Measurements from ENCODE around the gene INO80B. TPM values are rescaled to one million over a fixed set of nuclear protein-coding genes. Genes with fewer than 3 reads are reported as not detected.
"Not testable (repeated sequence)": the region's sequence is repeated elsewhere in the genome, so short reads cannot be mapped to it uniquely, and the experiment has no call there.

INO80B gene
- polyA plus RNA-seq, 2 of the 4 experiments (the other 2 are of a cell fraction): 19.9 to 74.6 TPM

- Histone ChIP-seq H3K27ac (peak within 1 kb of the TSS; percentile 86 to 89), H3K4me1 (peaks cover 34% of the 10 kb centered on the region), H3K4me2 (peak within 1 kb of the TSS; percentile 93), H3K4me3 (peak within 1 kb of the TSS; percentile 53), H3K9me3 (no peaks in the 10 kb centered on the region)
- FAIRE-seq (no peak), ATAC-seq (no peak), DNase-seq (ENCODE audit: low read depth in 1 of 2, low spot score in 1 of 2) (peak in 1 of 2 experiments; percentile 24)
- TF ChIP-seq ZC3H11A (IDR thresholded peaks at IDR 0.05): no peak
- TF ChIP-seq RNF2 (IDR thresholded peaks at IDR 0.05; ENCODE audit: borderline replicate concordance, low read depth): no peak
- TF ChIP-seq RAD21 (conservative IDR thresholded peaks at IDR 0.05 in 1 of 2, IDR thresholded peaks at IDR 0.05 in 1 of 2): no peak
- no peak for TF ChIP-seq CBX8 (IDR thresholded peaks at IDR 0.05)
- TF ChIP-seq FOSB (CRISPR knock-in tag; IDR thresholded peaks at IDR 0.05): no peak
- TF ChIP-seq PHF8 (IDR thresholded peaks at IDR 0.05; ENCODE audit: borderline replicate concordance, low read depth): no peak
- TF ChIP-seq NFE2L2 (conservative IDR thresholded peaks at IDR 0.05; ENCODE audit: low read length): no peak
- CTCF ChIA-PET: interaction anchor here (2.6 to 4.1 kb wide), 2 partner anchors 50 to 90 kb away, joined by 6 to 15 read pairs; no protein-coding TSS in a partner anchor
- 92% methylated on average over 75 of the region's 75 CpGs for WGBS (ENCODE audit: missing lambda C conversion rate)
- POLR2A ChIA-PET: interaction anchor here (2.2 kb wide), 1 partner anchor 12 kb away, joined by 21 read pairs; the partner anchor contains the start of gene INO80B
Observed at GRCh38 chr2:74441690-74442482, 13.0 kb upstream of the INO80B start, which contains the start of gene RTKN. RTKN (minus strand) TSS chr2:74441937; CDS start chr2:74441816, 121 bp downstream.

- 89% methylated on average over 16 of the region's 16 CpGs for whole genome bisulfite sequencing (ENCODE audit: missing lambda C conversion rate)
- H3K9me3 ChIP-seq; H3K4me2 ChIP-seq; H3K4me3 ChIP-seq; POLR2A ChIA-PET; ATAC-seq; DNase-seq (ENCODE audit: low read depth in 1 of 2, low spot score in 1 of 2); H3K27ac ChIP-seq; FAIRE-seq: not testable (repeated sequence)
- peaks cover 42% of the 10 kb centered on the region for H3K4me1 ChIP-seq
- CTCF ChIA-PET: interaction anchor here (0.6 to 4.1 kb wide), 2 partner anchors 12 to 51 kb away, joined by 4 to 15 read pairs; no protein-coding TSS in a partner anchor
Observed at GRCh38 chr2:74442483-74443297, 12.2 kb upstream of the INO80B start.

- TF ChIP-seq PBX3 (IDR thresholded peaks at IDR 0.05): no peak
- no peak for TF ChIP-seq POLR2AphosphoS2 (conservative IDR thresholded peaks at IDR 0.05; ENCODE audit: low read length)
- no peak for TF ChIP-seq HES2 (IDR thresholded peaks at IDR 0.05)
- TF ChIP-seq USF2 (IDR thresholded peaks at IDR 0.05): no peak
- no peak for TF ChIP-seq KDM5A (IDR thresholded peaks at IDR 0.05)
- TF ChIP-seq NR3C1 (IDR thresholded peaks at IDR 0.05): no peak
- no peak for TF ChIP-seq ESRRA (IDR thresholded peaks at IDR 0.05; ENCODE audit: borderline replicate concordance, low read length)
- no peak for TF ChIP-seq RAD21 (conservative IDR thresholded peaks at IDR 0.05 in 1 of 2, IDR thresholded peaks at IDR 0.05 in 1 of 2)
- no peak for TF ChIP-seq RFX5 (IDR thresholded peaks at IDR 0.05)
- no peak for TF ChIP-seq JUNB (IDR thresholded peaks at IDR 0.05)
- no peak for TF ChIP-seq MAZ (IDR thresholded peaks at IDR 0.05; ENCODE audit: borderline replicate concordance, low read depth, low read length)
- TF ChIP-seq RNF2 (IDR thresholded peaks at IDR 0.05; ENCODE audit: borderline replicate concordance, low read depth): no peak
- no peak for TF ChIP-seq FOXS1 (CRISPR knock-in tag; IDR thresholded peaks at IDR 0.05)
- peak overlapping the region; percentile 43 for H3K4me2 ChIP-seq
Observed at GRCh38 chr2:74444498-74445318, 10.2 kb upstream of the INO80B start.

More at GRCh38 chr2:74444498-74445318, 10.2 kb upstream of the INO80B start:
- Histone ChIP-seq H3K4me3 (no peak overlapping the region), H3K4me1 (peaks cover 33% of the 10 kb centered on the region), H3K9me3 (no peaks in the 10 kb centered on the region), H3K27ac (0 out of 6 replicates have a peak overlapping the region, but pooled peaks of 1 of the 2 experiments have one; percentile 1)
- FAIRE-seq: no peak
- ChIA-PET CTCF (interaction anchor here (0.5 to 4.1 kb wide), 2 partner anchors 53 to 73 kb away, joined by 3 to 15 read pairs; no protein-coding TSS in a partner anchor), POLR2A (interaction anchor here (1.3 kb wide), 1 partner anchor 10 kb away, joined by 3 read pairs; no protein-coding TSS in a partner anchor)
- WGBS (ENCODE audit: missing lambda C conversion rate): 38% methylated on average over 5 of the region's 5 CpGs
- no peak for ATAC-seq
- no peak for DNase-seq (ENCODE audit: low read depth in 1 of 2, low spot score in 1 of 2)
